ENCODE results near the gene EPHA1. TPM values are rescaled to one million over a fixed set of nuclear protein-coding genes. Genes with fewer than 3 reads are reported as not detected.

EPHA1 gene
- polyA plus RNA-seq, 1 donor: 42.5 TPM

DNA sequence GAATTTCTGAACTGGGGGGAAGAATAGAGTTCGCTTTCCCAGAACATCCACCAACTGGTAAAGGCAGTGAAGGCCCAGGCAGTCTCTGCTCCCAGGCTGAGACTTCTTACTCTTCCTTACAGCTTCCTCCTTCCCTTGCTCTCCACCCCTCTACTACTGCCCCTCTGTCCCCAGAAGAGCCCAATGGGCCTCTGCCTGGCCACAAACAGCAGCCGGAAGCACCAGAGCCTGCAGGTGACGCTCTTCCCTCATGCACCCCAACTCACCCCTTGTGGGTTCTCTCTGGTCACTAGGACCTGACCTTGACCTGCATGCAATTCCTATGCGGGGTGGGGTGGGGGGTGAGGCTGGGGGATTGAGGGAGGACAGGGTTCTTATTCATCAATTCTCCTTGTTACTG, 62.6 kb downstream of the EPHA1 start:
- Histone ChIP-seq H3K27ac (ENCODE audit: low read length) (no peak overlapping the region), H3K4me1 (ENCODE audit: control insufficient read depth, insufficient read depth, low read length) (peaks cover 6% of the 10 kb centered on the region), H3K27me3 (ENCODE audit: control insufficient read depth, insufficient read depth, low read length) (peaks cover 16% of the 10 kb centered on the region), H3K36me3 (ENCODE audit: control insufficient read depth, insufficient read depth, low read length) (no peaks in the 10 kb centered on the region), H3K9me3 (ENCODE audit: control insufficient read depth, low read depth, low read length) (no peaks in the 10 kb centered on the region), H3K4me3 (ENCODE audit: low read length) (no peak overlapping the region)
- WGBS (ENCODE audit: insufficient coverage, low lambda C conversion rate): no CpG with 5 or more reads among the region's 4 CpGs
- no peak for DNase-seq

- peaks cover 6% of the 10 kb centered on the region for H3K4me1 ChIP-seq (ENCODE audit: control insufficient read depth, insufficient read depth, low read length)
- 7% methylated on average over 3 of the region's 35 CpGs for WGBS (ENCODE audit: insufficient coverage, low lambda C conversion rate)
- peak overlapping the region; percentile 28 for H3K4me3 ChIP-seq (ENCODE audit: low read length)
- H3K9me3 ChIP-seq (ENCODE audit: control insufficient read depth, low read depth, low read length): no peaks in the 10 kb centered on the region
- peak; percentile 52 to 69 for DNase-seq
- peaks cover 16% of the 10 kb centered on the region for H3K27me3 ChIP-seq (ENCODE audit: control insufficient read depth, insufficient read depth, low read length)
- H3K36me3 ChIP-seq (ENCODE audit: control insufficient read depth, insufficient read depth, low read length): no peaks in the 10 kb centered on the region
- H3K27ac ChIP-seq (ENCODE audit: low read length): no peak overlapping the region
Observed at GRCh38 chr7:143345428-143345900, 63.2 kb downstream of the EPHA1 start.

GRCh38 chr7:143343596-143343995, 65.1 kb downstream of the EPHA1 start:
- peaks cover 14% of the 10 kb centered on the region for H3K27me3 ChIP-seq (ENCODE audit: control insufficient read depth, insufficient read depth, low read length)
- no peak overlapping the region for H3K4me3 ChIP-seq (ENCODE audit: low read length)
- H3K4me1 ChIP-seq (ENCODE audit: control insufficient read depth, insufficient read depth, low read length): peaks cover 6% of the 10 kb centered on the region
- H3K27ac ChIP-seq (ENCODE audit: low read length): no peak overlapping the region
- no peaks in the 10 kb centered on the region for H3K36me3 ChIP-seq (ENCODE audit: control insufficient read depth, insufficient read depth, low read length)
- WGBS (ENCODE audit: insufficient coverage, low lambda C conversion rate): 94% methylated on average over 2 of the region's 3 CpGs
- H3K9me3 ChIP-seq (ENCODE audit: control insufficient read depth, low read depth, low read length): no peaks in the 10 kb centered on the region
- no peak for DNase-seq

- no peak overlapping the region for H3K4me3 ChIP-seq (ENCODE audit: low read length)
- peaks cover 17% of the 10 kb centered on the region for H3K27me3 ChIP-seq (ENCODE audit: control insufficient read depth, insufficient read depth, low read length)
- H3K4me1 ChIP-seq (ENCODE audit: control insufficient read depth, insufficient read depth, low read length): peaks cover 6% of the 10 kb centered on the region
- H3K36me3 ChIP-seq (ENCODE audit: control insufficient read depth, insufficient read depth, low read length): no peaks in the 10 kb centered on the region
- WGBS (ENCODE audit: insufficient coverage, low lambda C conversion rate): 100% methylated on average over 1 of the region's 8 CpGs
- DNase-seq: no peak
- no peak overlapping the region for H3K27ac ChIP-seq (ENCODE audit: low read length)
- H3K9me3 ChIP-seq (ENCODE audit: control insufficient read depth, low read depth, low read length): no peaks in the 10 kb centered on the region
Observed at GRCh38 chr7:143341842-143342241, 66.8 kb downstream of the EPHA1 start.

Other genes starting within 250 kb of the EPHA1 start
- gene TAS2R39, start 225.4 kb downstream of the EPHA1 start, polyA plus RNA-seq: not detected
- not detected for gene TAS2R40, start 186.8 kb downstream of the EPHA1 start, polyA plus RNA-seq
- gene GSTK1, start 145.4 kb downstream of the EPHA1 start, polyA plus RNA-seq: 325 TPM
- gene TMEM139, start 123.9 kb downstream of the EPHA1 start, polyA plus RNA-seq: 36.2 TPM
- gene CASP2, start 120.5 kb downstream of the EPHA1 start, polyA plus RNA-seq: 29.4 TPM
- 1.6 TPM for gene CLCN1, start 92.7 kb downstream of the EPHA1 start, polyA plus RNA-seq
- gene FAM131B, start 46.1 kb downstream of the EPHA1 start, polyA plus RNA-seq: 5.8 TPM
- 104 TPM for gene ZYX, start 27.5 kb downstream of the EPHA1 start, polyA plus RNA-seq
- not detected for gene TAS2R60, start 34.6 kb upstream of the EPHA1 start, polyA plus RNA-seq
- not detected for gene TAS2R41, start 69.0 kb upstream of the EPHA1 start, polyA plus RNA-seq
- 5.2 TPM for gene CTAGE15, start 162.9 kb upstream of the EPHA1 start, polyA plus RNA-seq
- gene TCAF2, start 212.1 kb upstream of the EPHA1 start, polyA plus RNA-seq: 0.99 TPM